ENCODE measurements around the gene PPM1F. TPM values are rescaled to one million over a fixed set of nuclear protein-coding genes. Genes with fewer than 3 reads are reported as not detected.

PPM1F gene
- total and polyA plus RNA-seq, 4 donors = 1.8 to 15.5 (median 8.9) TPM

GRCh38 chr22:21894799-21895198 is 57.8 kb downstream of the PPM1F start:
- 91% methylated on average over 8 of the region's 8 CpGs for WGBS
- no peaks in the 10 kb centered on the region for H3K36me3 ChIP-seq (ENCODE audit: control insufficient read depth in 4 of 4, insufficient read depth in 3 of 4, low read depth in 1 of 4, low read length in 3 of 4)

DNA sequence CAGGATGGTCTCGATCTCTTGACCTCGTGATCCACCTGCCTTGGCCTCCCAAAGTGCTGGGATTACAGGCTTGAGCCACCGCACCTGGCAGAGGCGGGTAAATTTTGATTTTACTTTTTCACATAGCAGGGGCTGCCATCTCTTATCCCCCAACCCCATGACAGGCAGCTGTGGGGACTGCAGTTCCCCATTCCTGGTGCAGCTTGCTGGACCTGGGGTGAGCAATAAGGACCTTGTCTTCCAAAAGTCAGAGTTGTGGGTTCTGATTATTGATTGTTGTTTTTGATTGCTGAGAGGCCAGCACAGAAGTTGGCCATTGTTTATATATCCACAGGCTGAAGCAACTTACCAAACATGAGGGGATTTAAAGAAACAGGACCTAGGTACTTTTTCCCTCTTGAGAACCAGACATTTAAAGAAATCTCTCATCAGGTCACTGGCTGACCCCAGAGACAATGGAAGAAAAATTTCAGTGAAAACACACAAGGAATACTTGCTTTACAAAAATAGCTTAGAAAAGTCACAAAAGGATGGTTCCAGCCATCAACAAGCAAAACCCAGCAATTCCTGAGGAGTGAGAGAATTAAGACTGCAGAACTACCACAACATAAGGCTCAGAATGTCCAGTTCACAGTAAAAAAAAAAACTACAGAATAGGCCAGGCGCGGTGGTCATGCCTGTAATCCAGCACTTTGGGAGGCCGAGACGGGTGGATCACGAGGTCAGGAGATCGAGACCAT is 63.2 kb downstream of the PPM1F start:
- DNase-seq (ENCODE audit: low spot score) = no peak
- WGBS = 96% methylated on average over 10 of the region's 10 CpGs

More at GRCh38 chr22:21894799-21895198, 57.8 kb downstream of the PPM1F start:
- Histone ChIP-seq H3K9ac (ENCODE audit: low read depth in 1 of 2, low read length in 2 of 2) (no peak overlapping the region), H3K4me3 (ENCODE audit: low read depth in 1 of 3, low read length in 3 of 3) (no peak overlapping the region), H3K27me3 (ENCODE audit: control insufficient read depth in 4 of 4, insufficient read depth in 4 of 4, low read length in 3 of 4) (no peaks in the 10 kb centered on the region), H3K4me1 (ENCODE audit: control insufficient read depth in 4 of 4, insufficient read depth in 4 of 4, low read length in 3 of 4) (no peaks in the 10 kb centered on the region), H3K9me3 (ENCODE audit: control insufficient read depth in 4 of 4, low read length in 3 of 4) (no peaks in the 10 kb centered on the region), H3K27ac (ENCODE audit: low read depth in 1 of 2, low read length in 2 of 2) (no peak overlapping the region)
- DNase-seq (ENCODE audit: low spot score) = no peak
- TF ChIP-seq HNF4G (IDR thresholded peaks at IDR 0.05) (no peak), JUND (IDR thresholded peaks at IDR 0.05) (no peak), EGR1 (IDR thresholded peaks at IDR 0.05; ENCODE audit: low read depth in 2 of 2) (no peak), RXRA (IDR thresholded peaks at IDR 0.05) (no peak), FOXA2 (IDR thresholded peaks at IDR 0.05) (no peak), YY1 (IDR thresholded peaks at IDR 0.05) (no peak), NR2F2 (IDR thresholded peaks at IDR 0.05) (no peak), FOXA1 (IDR thresholded peaks at IDR 0.05) (no peak)
- TF ChIP-seq, protein P1, sequence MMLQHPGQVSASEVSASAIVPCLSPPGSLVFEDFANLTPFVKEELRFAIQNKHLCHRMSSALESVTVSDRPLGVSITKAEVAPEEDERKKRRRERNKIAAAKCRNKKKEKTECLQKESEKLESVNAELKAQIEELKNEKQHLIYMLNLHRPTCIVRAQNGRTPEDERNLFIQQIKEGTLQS (IDR thresholded peaks at IDR 0.05) = no peak
- TF ChIP-seq, protein P2, sequence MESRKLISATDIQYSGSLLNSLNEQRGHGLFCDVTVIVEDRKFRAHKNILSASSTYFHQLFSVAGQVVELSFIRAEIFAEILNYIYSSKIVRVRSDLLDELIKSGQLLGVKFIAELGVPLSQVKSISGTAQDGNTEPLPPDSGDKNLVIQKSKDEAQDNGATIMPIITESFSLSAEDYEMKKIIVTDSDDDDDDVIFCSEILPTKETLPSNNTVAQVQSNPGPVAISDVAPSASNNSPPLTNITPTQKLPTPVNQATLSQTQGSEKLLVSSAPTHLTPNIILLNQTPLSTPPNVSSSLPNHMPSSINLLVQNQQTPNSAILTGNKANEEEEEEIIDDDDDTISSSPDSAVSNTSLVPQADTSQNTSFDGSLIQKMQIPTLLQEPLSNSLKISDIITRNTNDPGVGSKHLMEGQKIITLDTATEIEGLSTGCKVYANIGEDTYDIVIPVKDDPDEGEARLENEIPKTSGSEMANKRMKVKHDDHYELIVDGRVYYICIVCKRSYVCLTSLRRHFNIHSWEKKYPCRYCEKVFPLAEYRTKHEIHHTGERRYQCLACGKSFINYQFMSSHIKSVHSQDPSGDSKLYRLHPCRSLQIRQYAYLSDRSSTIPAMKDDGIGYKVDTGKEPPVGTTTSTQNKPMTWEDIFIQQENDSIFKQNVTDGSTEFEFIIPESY (IDR thresholded peaks at IDR 0.05) = no peak
- TF ChIP-seq, protein P3, sequence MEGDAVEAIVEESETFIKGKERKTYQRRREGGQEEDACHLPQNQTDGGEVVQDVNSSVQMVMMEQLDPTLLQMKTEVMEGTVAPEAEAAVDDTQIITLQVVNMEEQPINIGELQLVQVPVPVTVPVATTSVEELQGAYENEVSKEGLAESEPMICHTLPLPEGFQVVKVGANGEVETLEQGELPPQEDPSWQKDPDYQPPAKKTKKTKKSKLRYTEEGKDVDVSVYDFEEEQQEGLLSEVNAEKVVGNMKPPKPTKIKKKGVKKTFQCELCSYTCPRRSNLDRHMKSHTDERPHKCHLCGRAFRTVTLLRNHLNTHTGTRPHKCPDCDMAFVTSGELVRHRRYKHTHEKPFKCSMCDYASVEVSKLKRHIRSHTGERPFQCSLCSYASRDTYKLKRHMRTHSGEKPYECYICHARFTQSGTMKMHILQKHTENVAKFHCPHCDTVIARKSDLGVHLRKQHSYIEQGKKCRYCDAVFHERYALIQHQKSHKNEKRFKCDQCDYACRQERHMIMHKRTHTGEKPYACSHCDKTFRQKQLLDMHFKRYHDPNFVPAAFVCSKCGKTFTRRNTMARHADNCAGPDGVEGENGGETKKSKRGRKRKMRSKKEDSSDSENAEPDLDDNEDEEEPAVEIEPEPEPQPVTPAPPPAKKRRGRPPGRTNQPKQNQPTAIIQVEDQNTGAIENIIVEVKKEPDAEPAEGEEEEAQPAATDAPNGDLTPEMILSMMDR (IDR thresholded peaks at IDR 0.05; ENCODE audit: low read depth, low read length, missing input control) = no peak

More for the DNA sequence above, 63.2 kb downstream of the PPM1F start:
- Histone ChIP-seq H3K9me3 (ENCODE audit: control insufficient read depth in 4 of 4, low read length in 3 of 4) (no peaks in the 10 kb centered on the region), H3K27ac (ENCODE audit: low read depth in 1 of 2, low read length in 2 of 2) (no peak overlapping the region), H3K4me1 (ENCODE audit: control insufficient read depth in 4 of 4, insufficient read depth in 4 of 4, low read length in 3 of 4) (no peaks in the 10 kb centered on the region), H3K27me3 (ENCODE audit: control insufficient read depth in 4 of 4, insufficient read depth in 4 of 4, low read length in 3 of 4) (no peaks in the 10 kb centered on the region), H3K4me3 (ENCODE audit: low read depth in 1 of 3, low read length in 3 of 3) (no peak overlapping the region), H3K9ac (ENCODE audit: low read depth in 1 of 2, low read length in 2 of 2) (no peak overlapping the region), H3K36me3 (ENCODE audit: control insufficient read depth in 4 of 4, insufficient read depth in 3 of 4, low read depth in 1 of 4, low read length in 3 of 4) (no peaks in the 10 kb centered on the region)
- no peak for TF ChIP-seq HNF4A (conservative IDR thresholded peaks at IDR 0.05)
- TF ChIP-seq, protein P4, sequence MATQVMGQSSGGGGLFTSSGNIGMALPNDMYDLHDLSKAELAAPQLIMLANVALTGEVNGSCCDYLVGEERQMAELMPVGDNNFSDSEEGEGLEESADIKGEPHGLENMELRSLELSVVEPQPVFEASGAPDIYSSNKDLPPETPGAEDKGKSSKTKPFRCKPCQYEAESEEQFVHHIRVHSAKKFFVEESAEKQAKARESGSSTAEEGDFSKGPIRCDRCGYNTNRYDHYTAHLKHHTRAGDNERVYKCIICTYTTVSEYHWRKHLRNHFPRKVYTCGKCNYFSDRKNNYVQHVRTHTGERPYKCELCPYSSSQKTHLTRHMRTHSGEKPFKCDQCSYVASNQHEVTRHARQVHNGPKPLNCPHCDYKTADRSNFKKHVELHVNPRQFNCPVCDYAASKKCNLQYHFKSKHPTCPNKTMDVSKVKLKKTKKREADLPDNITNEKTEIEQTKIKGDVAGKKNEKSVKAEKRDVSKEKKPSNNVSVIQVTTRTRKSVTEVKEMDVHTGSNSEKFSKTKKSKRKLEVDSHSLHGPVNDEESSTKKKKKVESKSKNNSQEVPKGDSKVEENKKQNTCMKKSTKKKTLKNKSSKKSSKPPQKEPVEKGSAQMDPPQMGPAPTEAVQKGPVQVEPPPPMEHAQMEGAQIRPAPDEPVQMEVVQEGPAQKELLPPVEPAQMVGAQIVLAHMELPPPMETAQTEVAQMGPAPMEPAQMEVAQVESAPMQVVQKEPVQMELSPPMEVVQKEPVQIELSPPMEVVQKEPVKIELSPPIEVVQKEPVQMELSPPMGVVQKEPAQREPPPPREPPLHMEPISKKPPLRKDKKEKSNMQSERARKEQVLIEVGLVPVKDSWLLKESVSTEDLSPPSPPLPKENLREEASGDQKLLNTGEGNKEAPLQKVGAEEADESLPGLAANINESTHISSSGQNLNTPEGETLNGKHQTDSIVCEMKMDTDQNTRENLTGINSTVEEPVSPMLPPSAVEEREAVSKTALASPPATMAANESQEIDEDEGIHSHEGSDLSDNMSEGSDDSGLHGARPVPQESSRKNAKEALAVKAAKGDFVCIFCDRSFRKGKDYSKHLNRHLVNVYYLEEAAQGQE (IDR thresholded peaks at IDR 0.05) = no peak

All from liver (tissue), 9 donors.